Fibroblast of lung (primary cell): ENCODE results near the gene PLAAT2. TPM values are rescaled to one million over a fixed set of nuclear protein-coding genes. Genes with fewer than 3 reads are reported as not detected.

Experiments used
- DNase-seq, 2 donors: peaks; one replicate each; pipeline versions ENCODE4 v3.0.0 to v3.0.0-alpha.2; 2010; ENCODE audit warnings: low read depth in 2 of 2
- H2AFZ ChIP-seq: 2 replicates; pipeline ENCODE4 v1.5.1; 2012; ENCODE audit warnings: low read length, control low read depth, inconsistent platforms
- H3K27ac ChIP-seq: 2 replicates; pipeline ENCODE4 v1.5.1; 2011; ENCODE audit warnings: low read length, control low read depth; ENCODE audit not compliant: insufficient read depth
- H3K27me3 ChIP-seq: 2 replicates; pipeline ENCODE4 v1.5.1; 2011; ENCODE audit warnings: mild to moderate bottlenecking, low read length; ENCODE audit not compliant: control insufficient read depth, insufficient read depth
- H3K36me3 ChIP-seq: 2 replicates; pipeline ENCODE4 v1.5.1; 2011; ENCODE audit warnings: low read length; ENCODE audit not compliant: control insufficient read depth, insufficient read depth
- H3K4me1 ChIP-seq: 2 replicates; pipeline ENCODE4 v1.5.1; 2011; ENCODE audit warnings: low read length; ENCODE audit not compliant: control insufficient read depth, insufficient read depth; ENCODE audit errors: extremely low read depth
- H3K4me2 ChIP-seq: 2 replicates; pipeline ENCODE4 v1.5.1; 2011; ENCODE audit warnings: low read length, control low read depth; ENCODE audit not compliant: insufficient read depth; ENCODE audit errors: extremely low read depth
- H3K4me3 ChIP-seq, 4 experiments: fragments of 200-600 bp in 1 of 4; sonication (generic) in 1 of 4; replicated peaks in 1 of 4; 2 replicates each; pipeline ENCODE4 v1.5.1; 2011 to 2016; ENCODE audit warnings: low read length in 4 of 4, low read depth in 3 of 4, mild to moderate bottlenecking in 3 of 4, control low read depth in 2 of 4, inconsistent platforms in 1 of 4, mixed read lengths in 1 of 4; ENCODE audit not compliant: insufficient read depth in 1 of 4; ENCODE audit errors: control extremely low read depth in 1 of 4
- H3K79me2 ChIP-seq: 2 replicates; pipeline ENCODE4 v1.5.1; 2012; ENCODE audit warnings: mild to moderate bottlenecking, low read length, inconsistent platforms; ENCODE audit not compliant: control insufficient read depth, insufficient read depth
- H3K9ac ChIP-seq: 2 replicates; pipeline ENCODE4 v1.5.1; 2011; ENCODE audit warnings: mild to moderate bottlenecking, low read length, control low read depth; ENCODE audit not compliant: insufficient read depth
- H3K9me3 ChIP-seq: 2 replicates; pipeline ENCODE4 v1.5.1; 2012; ENCODE audit warnings: low read depth, low read length; ENCODE audit not compliant: control insufficient read depth, insufficient read depth
- H4K20me1 ChIP-seq: 2 replicates; pipeline ENCODE4 v1.5.1; 2011; ENCODE audit warnings: low read length; ENCODE audit not compliant: control insufficient read depth, insufficient read depth; ENCODE audit errors: extremely low read depth
- EZH2 ChIP-seq: IDR thresholded peaks from 2 replicates; pipeline ENCODE4 v1.5.1; 2012; ENCODE audit warnings: low read length, control low read depth, mild to moderate bottlenecking; ENCODE audit errors: missing control alignments
- polyA plus RNA-seq, 2 donors: library from polyadenylated mRNA; depleted of rRNA in 1 of 2; stranded (reverse) in 1 of 2; unstranded in 1 of 2; fragments of >200 nt; gene quantifications; 2 replicates each; pipeline ENCODE4 v1.2.1, GENCODE V29; 2011 to 2012; ENCODE audit warnings: missing spikeins in 1 of 2
- total RNA-seq: library from RNA; depleted of rRNA; stranded (reverse); fragments of >200 nt; gene quantifications from 2 replicates; pipeline ENCODE4 v1.2.1, GENCODE V29; 2014
- TF ChIP-seq, protein P1 (sequence below), 2 donors: IDR thresholded peaks in 1 of 2; conservative IDR thresholded peaks in 1 of 2; 1 replicate in 1 of 2; 2 replicates in 1 of 2; pipeline ENCODE4 v1.5.1; 2011 to 2012; ENCODE audit warnings: low read length in 2 of 2, control low read depth in 1 of 2, inconsistent platforms in 1 of 2, low read depth in 1 of 2, mild to moderate bottlenecking in 1 of 2

The PLAAT2 gene
- total and polyA plus RNA-seq, 2 donors (not counting 1 experiment from before 2014, with no cell fraction given), result not detected

DNA sequence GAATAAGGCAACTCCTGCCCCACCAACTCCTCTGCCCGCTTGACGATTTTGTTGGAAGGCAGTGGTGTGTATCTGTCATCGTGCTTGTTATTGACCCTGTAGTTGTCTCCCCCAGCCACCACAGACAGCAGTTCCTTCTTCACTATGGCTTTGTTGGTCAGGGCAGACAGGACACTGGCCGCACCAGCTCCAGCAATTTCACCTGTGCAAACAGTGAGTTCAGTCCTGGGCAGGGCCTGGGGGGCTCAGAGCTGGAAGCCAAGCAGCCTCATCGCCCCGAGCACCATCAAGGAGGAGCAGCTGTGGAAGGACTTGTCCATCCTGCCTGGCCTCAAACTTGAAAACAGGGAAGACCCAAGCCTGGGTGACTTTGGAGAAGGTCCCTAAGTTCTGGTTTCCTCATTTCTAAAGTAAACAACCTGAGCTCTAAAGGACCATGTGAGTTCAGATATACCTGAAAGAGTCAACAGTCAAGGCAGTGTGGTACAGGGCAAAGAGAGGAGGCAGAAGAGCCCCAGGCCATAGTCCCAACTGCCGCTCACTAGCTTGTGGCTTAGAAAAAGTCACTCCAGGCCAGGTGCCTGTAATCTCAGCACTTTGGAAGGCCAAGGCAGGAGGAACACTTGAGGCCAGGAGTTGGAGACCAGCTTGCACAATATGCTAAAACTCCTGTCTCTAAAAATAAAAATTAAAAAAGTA, 4.6 kb downstream of the PLAAT2 start:
- Histone ChIP-seq H3K27ac (no peak overlapping the region), H2AFZ (no peak overlapping the region), H3K9ac (no peak overlapping the region), H3K4me3 (no peak overlapping the region), H3K79me2 (no peaks in the 10 kb centered on the region), H3K9me3 (no peaks in the 10 kb centered on the region), H3K27me3 (no peaks in the 10 kb centered on the region), H3K36me3 (no peaks in the 10 kb centered on the region), H4K20me1 (no peaks in the 10 kb centered on the region), H3K4me1 (no peaks in the 10 kb centered on the region), H3K4me2 (no peak overlapping the region)
- TF ChIP-seq, protein P1, sequence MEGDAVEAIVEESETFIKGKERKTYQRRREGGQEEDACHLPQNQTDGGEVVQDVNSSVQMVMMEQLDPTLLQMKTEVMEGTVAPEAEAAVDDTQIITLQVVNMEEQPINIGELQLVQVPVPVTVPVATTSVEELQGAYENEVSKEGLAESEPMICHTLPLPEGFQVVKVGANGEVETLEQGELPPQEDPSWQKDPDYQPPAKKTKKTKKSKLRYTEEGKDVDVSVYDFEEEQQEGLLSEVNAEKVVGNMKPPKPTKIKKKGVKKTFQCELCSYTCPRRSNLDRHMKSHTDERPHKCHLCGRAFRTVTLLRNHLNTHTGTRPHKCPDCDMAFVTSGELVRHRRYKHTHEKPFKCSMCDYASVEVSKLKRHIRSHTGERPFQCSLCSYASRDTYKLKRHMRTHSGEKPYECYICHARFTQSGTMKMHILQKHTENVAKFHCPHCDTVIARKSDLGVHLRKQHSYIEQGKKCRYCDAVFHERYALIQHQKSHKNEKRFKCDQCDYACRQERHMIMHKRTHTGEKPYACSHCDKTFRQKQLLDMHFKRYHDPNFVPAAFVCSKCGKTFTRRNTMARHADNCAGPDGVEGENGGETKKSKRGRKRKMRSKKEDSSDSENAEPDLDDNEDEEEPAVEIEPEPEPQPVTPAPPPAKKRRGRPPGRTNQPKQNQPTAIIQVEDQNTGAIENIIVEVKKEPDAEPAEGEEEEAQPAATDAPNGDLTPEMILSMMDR (conservative IDR thresholded peaks at IDR 0.05 in 1 of 2, IDR thresholded peaks at IDR 0.05 in 1 of 2; ENCODE audit: low read depth in 1 of 2, low read length in 2 of 2), result no peak
- no peak for TF ChIP-seq EZH2
- no peak for DNase-seq

DNA sequence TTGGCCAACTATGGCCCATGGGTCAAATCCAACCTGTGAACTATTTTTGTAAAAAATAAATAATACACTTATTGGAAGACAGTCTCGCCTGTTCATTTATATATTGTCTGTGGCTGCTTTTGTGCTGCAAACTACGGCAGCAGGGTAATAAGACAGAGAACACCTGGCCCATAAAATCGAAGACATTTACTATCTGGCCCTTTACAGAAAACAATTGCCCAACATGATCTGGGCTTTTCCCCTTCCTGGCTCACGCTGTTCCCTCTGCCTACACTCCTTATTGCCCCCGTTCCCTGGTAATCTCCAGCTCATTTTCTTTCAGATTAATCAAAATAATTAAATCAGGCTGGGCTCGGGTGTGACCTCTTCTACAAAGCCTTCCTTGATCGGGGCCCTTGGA, 5.6 kb downstream of the PLAAT2 start:
- TF ChIP-seq EZH2, result no peak
- TF ChIP-seq, protein P1 (conservative IDR thresholded peaks at IDR 0.05 in 1 of 2, IDR thresholded peaks at IDR 0.05 in 1 of 2; ENCODE audit: low read depth in 1 of 2, low read length in 2 of 2), result no peak
- Histone ChIP-seq H3K36me3 (no peaks in the 10 kb centered on the region), H3K4me2 (no peak overlapping the region), H3K9ac (no peak overlapping the region), H3K4me3 (no peak overlapping the region), H2AFZ (no peak overlapping the region), H3K9me3 (no peaks in the 10 kb centered on the region), H4K20me1 (no peaks in the 10 kb centered on the region), H3K27ac (no peak overlapping the region), H3K4me1 (no peaks in the 10 kb centered on the region), H3K27me3 (no peaks in the 10 kb centered on the region), H3K79me2 (no peaks in the 10 kb centered on the region)
- no peak for DNase-seq

DNA sequence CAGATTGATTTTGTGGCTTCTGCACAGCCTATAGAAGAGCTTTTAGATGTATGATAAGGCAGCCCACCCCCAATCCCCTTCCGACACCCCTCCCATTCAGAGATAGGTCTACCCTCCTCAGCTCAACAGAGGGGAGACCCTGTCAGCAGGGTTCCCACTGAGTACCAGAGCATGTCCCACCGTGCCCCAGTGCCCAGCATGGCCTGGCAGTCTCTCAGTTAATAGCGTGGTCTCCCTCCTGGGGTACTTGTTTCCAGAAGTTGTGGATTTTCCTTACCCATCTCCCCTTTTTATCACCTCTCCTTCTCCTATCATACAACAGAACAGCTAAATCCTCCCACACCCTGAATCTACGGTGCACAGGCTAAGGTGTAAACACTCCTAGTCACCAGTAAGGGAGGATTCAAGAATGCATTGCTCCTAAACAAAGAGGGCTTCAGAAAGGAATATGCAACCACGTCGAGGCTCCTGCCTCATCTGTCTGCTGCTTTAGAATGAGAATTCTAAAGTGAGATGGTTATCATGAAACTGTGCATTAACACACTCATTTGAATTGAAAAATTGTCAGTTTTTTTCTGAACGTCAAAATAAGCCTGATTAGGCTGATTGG, 6.7 kb downstream of the PLAAT2 start:
- Histone ChIP-seq H3K9me3 (no peaks in the 10 kb centered on the region), H3K36me3 (no peaks in the 10 kb centered on the region), H2AFZ (no peak overlapping the region), H3K4me1 (no peaks in the 10 kb centered on the region), H3K27ac (no peak overlapping the region), H3K9ac (no peak overlapping the region), H3K4me2 (no peak overlapping the region), H3K27me3 (no peaks in the 10 kb centered on the region), H3K79me2 (no peaks in the 10 kb centered on the region), H3K4me3 (no peak overlapping the region), H4K20me1 (no peaks in the 10 kb centered on the region)
- TF ChIP-seq, protein P1 (conservative IDR thresholded peaks at IDR 0.05 in 1 of 2, IDR thresholded peaks at IDR 0.05 in 1 of 2; ENCODE audit: low read depth in 1 of 2, low read length in 2 of 2), result no peak
- TF ChIP-seq EZH2, result no peak
- DNase-seq, result no peak
